ENCODE results near the gene CA10. TPM values are rescaled to one million over a fixed set of nuclear protein-coding genes. Genes with fewer than 3 reads are reported as not detected.

Gene CA10
- total and polyA plus RNA-seq, 2 of the 4 experiments (the other 2 are of a cell fraction): not detected

DNA sequence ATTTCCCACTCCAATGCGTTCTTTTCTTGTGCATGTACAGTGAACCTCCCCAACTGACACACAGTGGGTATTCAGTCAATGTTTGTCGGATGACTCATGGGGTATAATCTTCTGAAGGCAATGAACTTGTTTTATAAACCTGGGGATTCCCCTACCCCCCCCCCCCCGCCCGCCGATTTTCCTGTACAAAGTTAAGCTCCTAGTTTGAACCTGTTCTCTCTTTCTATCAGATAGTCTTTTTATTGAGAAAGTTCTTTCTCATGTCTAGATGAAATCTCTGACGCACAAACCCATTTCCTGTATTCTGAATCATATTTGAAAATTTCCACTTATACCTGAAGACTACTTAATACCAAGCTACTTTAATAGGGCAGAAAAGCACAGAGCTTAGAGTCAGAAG lies 338.3 kb downstream of the CA10 start:
- H3K14ac ChIP-seq (replicated peaks; ENCODE audit: low read depth, low read length): no peak overlapping the region
- H3K18ac ChIP-seq (ENCODE audit: low read depth, low read length): no peak overlapping the region
- H2AK9ac ChIP-seq (replicated peaks; ENCODE audit: low read depth, low read length, poor library complexity): no peak overlapping the region
- no peak for ATAC-seq (ENCODE audit: low read depth)
- no peak overlapping the region for H2BK5ac ChIP-seq (ENCODE audit: low read depth, low read length, poor library complexity, severe bottlenecking)
- TF ChIP-seq MAZ (IDR thresholded peaks at IDR 0.05; ENCODE audit: borderline replicate concordance, low read depth, low read length): no peak
- TF ChIP-seq RCOR1 (IDR thresholded peaks at IDR 0.05; ENCODE audit: insufficient replicate concordance, low read length): no peak
- TF ChIP-seq FOS (IDR thresholded peaks at IDR 0.05; ENCODE audit: low read depth, low read length): no peak
- TF ChIP-seq, protein P1, sequence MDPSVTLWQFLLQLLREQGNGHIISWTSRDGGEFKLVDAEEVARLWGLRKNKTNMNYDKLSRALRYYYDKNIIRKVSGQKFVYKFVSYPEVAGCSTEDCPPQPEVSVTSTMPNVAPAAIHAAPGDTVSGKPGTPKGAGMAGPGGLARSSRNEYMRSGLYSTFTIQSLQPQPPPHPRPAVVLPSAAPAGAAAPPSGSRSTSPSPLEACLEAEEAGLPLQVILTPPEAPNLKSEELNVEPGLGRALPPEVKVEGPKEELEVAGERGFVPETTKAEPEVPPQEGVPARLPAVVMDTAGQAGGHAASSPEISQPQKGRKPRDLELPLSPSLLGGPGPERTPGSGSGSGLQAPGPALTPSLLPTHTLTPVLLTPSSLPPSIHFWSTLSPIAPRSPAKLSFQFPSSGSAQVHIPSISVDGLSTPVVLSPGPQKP (IDR thresholded peaks at IDR 0.05; ENCODE audit: borderline replicate concordance, low read depth, low read length): no peak
- no peak for TF ChIP-seq CHD1 (IDR thresholded peaks at IDR 0.05; ENCODE audit: low read depth, low read length)
- no peak for TF ChIP-seq CEBPB (IDR thresholded peaks at IDR 0.05; ENCODE audit: low read depth, low read length)
- no peak for TF ChIP-seq SMC3 (IDR thresholded peaks at IDR 0.05; ENCODE audit: low read depth, low read length)
- TF ChIP-seq, protein P2, sequence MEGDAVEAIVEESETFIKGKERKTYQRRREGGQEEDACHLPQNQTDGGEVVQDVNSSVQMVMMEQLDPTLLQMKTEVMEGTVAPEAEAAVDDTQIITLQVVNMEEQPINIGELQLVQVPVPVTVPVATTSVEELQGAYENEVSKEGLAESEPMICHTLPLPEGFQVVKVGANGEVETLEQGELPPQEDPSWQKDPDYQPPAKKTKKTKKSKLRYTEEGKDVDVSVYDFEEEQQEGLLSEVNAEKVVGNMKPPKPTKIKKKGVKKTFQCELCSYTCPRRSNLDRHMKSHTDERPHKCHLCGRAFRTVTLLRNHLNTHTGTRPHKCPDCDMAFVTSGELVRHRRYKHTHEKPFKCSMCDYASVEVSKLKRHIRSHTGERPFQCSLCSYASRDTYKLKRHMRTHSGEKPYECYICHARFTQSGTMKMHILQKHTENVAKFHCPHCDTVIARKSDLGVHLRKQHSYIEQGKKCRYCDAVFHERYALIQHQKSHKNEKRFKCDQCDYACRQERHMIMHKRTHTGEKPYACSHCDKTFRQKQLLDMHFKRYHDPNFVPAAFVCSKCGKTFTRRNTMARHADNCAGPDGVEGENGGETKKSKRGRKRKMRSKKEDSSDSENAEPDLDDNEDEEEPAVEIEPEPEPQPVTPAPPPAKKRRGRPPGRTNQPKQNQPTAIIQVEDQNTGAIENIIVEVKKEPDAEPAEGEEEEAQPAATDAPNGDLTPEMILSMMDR (conservative IDR thresholded peaks at IDR 0.05; ENCODE audit: low read depth, low read length): no peak
- TF ChIP-seq RAD21 (IDR thresholded peaks at IDR 0.05; ENCODE audit: low read length): no peak
- no peak for TF ChIP-seq MXI1 (IDR thresholded peaks at IDR 0.05; ENCODE audit: borderline replicate concordance, low read depth, low read length)
- TF ChIP-seq, protein P3, sequence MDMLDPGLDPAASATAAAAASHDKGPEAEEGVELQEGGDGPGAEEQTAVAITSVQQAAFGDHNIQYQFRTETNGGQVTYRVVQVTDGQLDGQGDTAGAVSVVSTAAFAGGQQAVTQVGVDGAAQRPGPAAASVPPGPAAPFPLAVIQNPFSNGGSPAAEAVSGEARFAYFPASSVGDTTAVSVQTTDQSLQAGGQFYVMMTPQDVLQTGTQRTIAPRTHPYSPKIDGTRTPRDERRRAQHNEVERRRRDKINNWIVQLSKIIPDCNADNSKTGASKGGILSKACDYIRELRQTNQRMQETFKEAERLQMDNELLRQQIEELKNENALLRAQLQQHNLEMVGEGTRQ (IDR thresholded peaks at IDR 0.05; ENCODE audit: low read depth, low read length): no peak
- TF ChIP-seq BHLHE40 (IDR thresholded peaks at IDR 0.05; ENCODE audit: low read depth, low read length): no peak
- no peak for TF ChIP-seq POLR2A (IDR thresholded peaks at IDR 0.05; ENCODE audit: low read depth, low read length)
- dilution Hi-C loops (cut with HindIII; ENCODE audit: low sequenced_read_pairs, unreplicated experiment) (no loop called here), intact Hi-C loops (cut with micrococcal nuclease) (no loop called here), in situ Hi-C loops (cut with MboI; ENCODE audit: low sequenced_read_pairs) (no loop called here)
- H2BK15ac ChIP-seq (ENCODE audit: low read depth, low read length): no peak overlapping the region
- H2AK5ac ChIP-seq (ENCODE audit: low read depth, low read length): no peak overlapping the region
- no peak overlapping the region for H4K8ac ChIP-seq (ENCODE audit: low read depth in 2 of 2, low read length in 2 of 2)
- H3K9me1 ChIP-seq (ENCODE audit: insufficient read depth, low read length): no peaks in the 10 kb centered on the region
- no peak overlapping the region for H3K56ac ChIP-seq (ENCODE audit: extremely low read depth, insufficient read depth, low read length)
- no peak overlapping the region for H3K4me2 ChIP-seq (ENCODE audit: low read depth, low read length)
- H4K5ac ChIP-seq (ENCODE audit: low read depth, low read length): no peak overlapping the region
- no TSS peak for BruUV-seq (replicated peaks)
- H3K4ac ChIP-seq (ENCODE audit: low read depth, low read length): no peak overlapping the region
- no peak overlapping the region for H2BK20ac ChIP-seq (ENCODE audit: low read depth, low read length)
- H3K4me1 ChIP-seq (ENCODE audit: control insufficient read depth, insufficient read depth, low read length): no peaks in the 10 kb centered on the region
- H2AFZ ChIP-seq (replicated peaks; ENCODE audit: low read length, poor library complexity): no peak overlapping the region
- no peak overlapping the region for H3K27ac ChIP-seq (ENCODE audit: insufficient read depth, low read length)
- no peak overlapping the region for H3K9ac ChIP-seq (ENCODE audit: low read depth, low read length)
- no peaks in the 10 kb centered on the region for H3K36me3 ChIP-seq (ENCODE audit: control insufficient read depth, insufficient read depth, low read length)
- POLR2A ChIA-PET (ENCODE audit: unreplicated experiment): no interaction called here
- H3K27me3 ChIP-seq (ENCODE audit: control insufficient read depth, insufficient read depth, low read length): no peaks in the 10 kb centered on the region
- no peak overlapping the region for H4K91ac ChIP-seq (ENCODE audit: insufficient read depth, low read depth, low read length)
- CTCF ChIA-PET: no interaction called here
- no peak overlapping the region for H2BK120ac ChIP-seq (ENCODE audit: low read depth, low read length)
- peaks cover 12% of the 10 kb centered on the region for H3K9me3 ChIP-seq (ENCODE audit: control insufficient read depth, insufficient read depth, low read length)
- no peak overlapping the region for H3K4me3 ChIP-seq (ENCODE audit: insufficient read depth, low read depth, low read length)
- H4K20me1 ChIP-seq (ENCODE audit: insufficient read depth, low read length): no peaks in the 10 kb centered on the region
- no peaks in the 10 kb centered on the region for H3K79me1 ChIP-seq (ENCODE audit: low read depth in 1 of 2, low read length in 2 of 2)
- no peak for DNase-seq
- no peak overlapping the region for H3K23ac ChIP-seq (ENCODE audit: low read depth, low read length)
- WGBS, 2 experiments (ENCODE audit: extremely low coverage in 2 of 2, insufficient read length in 1 of 2): no CpG with 5 or more reads among the region's 6 CpGs
